ACHN (cell line): ENCODE results near the gene DDX1.

Experiments
- DNase-seq: peaks from one replicate; pipeline ENCODE4 v3.0.0-alpha.2; 2015
- in situ Hi-C: cut with HindIII; loops from 2 replicates; pipeline ENCODE4 v1.10.0; 2017; ENCODE audit warnings: low sequenced_read_pairs, low pct_ligation_motif_present, low pct_unique_long_range_greater_than_20kb

DDX1 gene

DNA sequence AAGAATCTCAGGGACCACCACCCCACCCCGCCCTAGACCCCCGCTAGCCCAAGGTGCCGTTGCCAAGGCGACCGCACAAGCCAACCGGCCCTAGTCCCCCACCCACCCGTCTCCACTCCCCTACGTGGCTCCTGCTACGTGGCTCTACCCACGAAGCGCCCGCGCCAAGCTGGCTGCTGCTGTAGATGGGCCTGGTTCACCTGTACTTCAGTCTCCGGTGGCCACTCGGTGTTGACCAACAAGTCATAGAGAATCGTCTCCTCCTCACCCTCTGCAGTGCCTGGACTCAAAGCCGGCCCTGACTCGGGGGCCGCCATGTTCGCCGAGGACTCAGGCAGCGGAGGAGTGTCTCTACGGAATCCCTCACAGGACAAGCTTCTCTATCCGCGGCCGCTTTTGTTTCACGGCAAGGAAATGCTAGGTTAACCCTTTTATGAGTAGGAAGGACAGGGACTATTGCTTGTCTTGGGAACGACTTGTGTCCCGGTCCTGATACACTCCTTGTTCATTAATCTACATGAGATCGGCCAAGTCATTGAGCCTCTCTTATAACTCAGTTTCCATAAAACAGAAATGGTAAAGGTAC, 30.6 kb upstream of the DDX1 start, which contains the start of gene NBAS:
Gene NBAS, minus strand, starts transcription at position 347 of the 586 bp plus-strand sequence. Its CDS starts 30 bp downstream, at position 317.
- in situ Hi-C loops: no loop called here
- DNase-seq: peak; percentile 92

DNA sequence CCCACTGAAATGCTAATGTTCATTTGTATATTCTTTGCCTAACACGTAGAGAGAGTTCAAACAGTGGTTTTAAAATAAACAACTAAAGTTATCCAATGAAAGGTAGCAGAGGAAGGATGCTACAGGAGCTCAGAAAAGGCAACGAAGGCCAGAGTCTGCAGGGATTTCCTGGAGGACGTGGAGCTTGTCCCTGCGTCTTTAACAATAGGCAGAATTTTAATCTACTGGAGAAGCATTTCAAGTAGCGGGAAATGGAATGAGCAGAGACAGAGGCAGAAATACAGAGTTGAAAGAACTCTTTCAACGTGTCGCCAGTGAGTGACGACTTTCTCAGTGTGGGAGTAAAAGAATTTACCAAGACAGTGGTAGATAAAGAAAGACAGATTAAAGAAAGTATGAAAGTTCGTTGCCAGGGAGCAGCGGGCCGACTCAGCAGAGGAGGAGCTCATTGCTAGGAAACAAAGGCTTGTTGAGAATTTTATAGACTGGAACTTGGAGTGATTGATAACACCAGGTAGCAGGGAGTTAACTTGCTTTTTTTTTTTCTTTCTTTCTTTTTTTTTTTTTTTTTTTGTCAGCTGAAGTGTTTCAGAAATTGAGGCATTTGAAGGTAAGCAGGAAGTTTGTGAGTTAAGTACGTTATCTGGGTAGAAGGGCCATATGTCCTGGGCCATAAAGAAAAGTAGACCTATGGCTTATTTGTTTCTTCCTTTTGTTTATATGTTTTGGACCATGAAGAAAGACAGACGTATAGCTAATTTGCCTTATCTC, 29.9 kb upstream of the DDX1 start:
- in situ Hi-C loops: no loop called here
- peak; percentile 52 for DNase-seq

DNA sequence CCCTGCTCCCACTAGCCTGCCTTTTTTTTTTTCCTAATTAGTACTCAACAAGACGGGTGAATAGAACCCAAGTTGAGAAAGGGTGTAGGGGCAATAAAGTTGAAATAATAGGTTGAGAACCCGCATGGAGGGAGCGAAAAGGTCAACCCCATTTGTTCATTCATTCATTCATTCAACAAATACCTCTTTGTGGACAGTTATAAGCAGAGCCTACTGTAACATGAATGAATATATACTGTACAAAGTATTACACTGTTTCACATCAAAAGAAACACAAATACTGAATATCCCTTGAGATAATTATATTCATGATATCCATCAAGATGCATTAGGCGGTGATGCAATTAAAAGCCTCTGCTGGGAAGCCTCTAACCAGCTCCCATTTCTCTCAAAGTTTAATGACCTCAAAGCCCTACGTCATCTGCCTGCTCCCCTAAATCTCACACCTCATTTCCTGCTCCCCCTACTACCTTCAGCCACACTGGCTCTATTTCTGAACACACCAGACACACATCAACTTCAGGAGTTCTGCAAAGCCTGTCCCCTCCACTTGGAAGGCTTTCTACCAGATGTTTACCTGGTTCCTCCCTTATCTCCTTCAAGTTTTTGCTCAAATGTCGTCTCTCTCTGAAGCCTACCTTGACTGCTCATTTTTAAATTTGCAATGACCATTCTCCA, 29.2 kb upstream of the DDX1 start:
- DNase-seq: no peak
- in situ Hi-C loops: no loop called here

DNA sequence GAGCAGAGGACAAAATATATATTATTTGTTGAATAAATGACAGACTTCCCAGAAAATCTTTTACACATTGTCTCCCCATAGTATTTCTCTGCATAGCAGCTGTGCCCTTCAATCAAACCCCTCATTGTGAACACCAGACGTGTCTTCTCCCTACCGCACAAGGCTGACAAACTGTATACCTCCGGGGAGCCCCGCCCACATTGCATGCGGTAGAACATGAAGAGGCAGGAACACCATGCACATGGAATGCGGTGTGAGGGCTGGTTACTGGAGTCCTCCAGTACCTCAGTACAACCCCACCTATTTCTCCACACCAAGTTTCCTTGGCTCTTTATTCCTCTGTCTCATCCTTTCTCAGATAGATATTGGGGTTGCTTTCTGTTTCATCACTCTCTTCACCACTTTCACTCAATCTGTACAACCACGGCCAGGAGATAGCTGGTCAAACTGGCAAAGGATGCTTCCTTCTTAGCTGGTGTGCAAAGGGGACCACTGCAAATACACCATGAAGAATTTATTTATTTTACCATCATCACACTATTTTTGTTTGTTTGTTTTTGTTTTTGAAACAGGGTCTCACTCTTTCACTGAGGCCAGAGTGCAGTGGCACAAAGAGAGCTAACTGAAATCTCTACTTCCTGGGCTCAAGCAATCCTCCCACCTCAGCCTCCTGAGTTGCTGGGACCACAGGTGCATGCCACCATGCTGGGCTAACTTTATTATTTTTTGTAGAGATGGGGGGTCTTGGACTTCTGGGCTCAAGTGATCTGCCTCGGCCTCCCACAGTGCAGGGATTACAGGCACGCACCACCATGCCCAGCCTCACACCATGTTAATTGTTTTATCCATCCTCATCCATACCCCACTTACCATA, 28.2 kb upstream of the DDX1 start:
- in situ Hi-C loops: no loop called here

DNA sequence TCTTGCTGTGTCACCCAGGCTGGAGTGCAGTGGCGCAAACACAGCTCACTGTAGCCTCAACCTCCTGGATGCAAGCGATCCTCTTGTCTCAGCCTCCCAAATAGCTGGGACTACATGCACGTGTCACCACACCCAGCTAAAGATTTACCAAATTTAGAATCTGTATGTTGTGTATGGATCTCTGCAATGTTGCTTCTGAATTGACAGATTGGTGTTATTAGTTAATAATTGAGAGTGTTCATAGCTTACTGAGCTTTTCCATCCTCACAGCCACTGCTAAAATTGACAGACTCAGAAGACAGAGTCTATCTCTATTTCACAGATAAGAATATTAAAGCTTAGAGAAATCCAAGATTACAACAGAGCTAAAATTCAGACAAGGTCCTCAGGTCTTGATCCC, 26.3 kb upstream of the DDX1 start:
- in situ Hi-C loops: no loop called here
- DNase-seq: no peak

More for the DNA sequence above, 28.2 kb upstream of the DDX1 start:
- no peak for DNase-seq

DNA sequence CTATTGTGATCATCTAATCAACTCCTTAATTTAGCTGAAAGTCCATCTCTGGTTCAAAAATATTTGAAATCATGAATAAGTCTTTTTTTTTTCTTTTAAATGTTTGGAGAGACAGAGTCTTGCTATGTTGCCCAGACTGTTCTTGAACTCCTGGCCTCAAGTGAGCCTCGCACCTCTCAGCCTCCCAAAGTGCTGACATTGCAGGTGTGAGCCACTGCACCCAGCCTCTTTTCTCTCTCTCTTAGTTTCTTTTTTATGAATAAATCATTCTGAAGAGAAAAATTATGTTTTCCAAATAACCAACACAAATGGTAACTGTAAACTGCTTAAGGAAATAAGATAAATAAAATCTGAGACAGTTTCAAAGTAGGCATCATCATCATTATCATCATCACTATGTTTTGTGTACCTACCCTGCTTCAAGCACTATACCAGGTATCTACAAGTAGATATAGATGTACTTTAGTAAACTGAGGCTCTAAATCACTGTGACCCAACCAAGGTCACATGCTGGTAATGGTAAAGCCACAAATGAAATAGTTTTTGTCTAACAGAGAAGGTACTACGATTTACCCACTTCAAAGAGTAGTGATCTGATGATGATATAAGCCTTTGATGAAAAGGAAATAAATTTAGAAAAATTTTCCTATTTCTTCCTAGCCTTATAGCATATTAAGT, 25.5 kb upstream of the DDX1 start:
- DNase-seq: no peak
- in situ Hi-C loops: no loop called here

DNA sequence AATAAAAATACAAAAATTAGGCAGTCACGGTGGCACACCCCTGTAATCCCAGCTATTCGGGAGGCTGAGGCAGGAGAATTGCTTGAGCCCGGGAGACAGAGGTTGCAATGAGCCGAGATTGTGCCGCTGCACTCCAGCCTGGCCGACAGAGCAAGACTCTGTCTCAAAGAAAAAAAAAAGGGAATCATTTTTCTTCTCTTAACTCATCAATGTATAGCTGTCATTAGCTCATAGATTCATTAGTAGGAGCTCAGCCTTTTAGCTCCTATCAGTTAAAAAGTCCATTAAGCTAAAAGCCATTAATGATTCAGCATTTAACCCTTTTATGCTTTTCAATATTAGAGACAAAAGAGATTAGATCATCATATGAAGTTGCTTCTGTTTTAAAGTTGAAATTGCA, 24.8 kb upstream of the DDX1 start:
- in situ Hi-C loops: no loop called here

DNA sequence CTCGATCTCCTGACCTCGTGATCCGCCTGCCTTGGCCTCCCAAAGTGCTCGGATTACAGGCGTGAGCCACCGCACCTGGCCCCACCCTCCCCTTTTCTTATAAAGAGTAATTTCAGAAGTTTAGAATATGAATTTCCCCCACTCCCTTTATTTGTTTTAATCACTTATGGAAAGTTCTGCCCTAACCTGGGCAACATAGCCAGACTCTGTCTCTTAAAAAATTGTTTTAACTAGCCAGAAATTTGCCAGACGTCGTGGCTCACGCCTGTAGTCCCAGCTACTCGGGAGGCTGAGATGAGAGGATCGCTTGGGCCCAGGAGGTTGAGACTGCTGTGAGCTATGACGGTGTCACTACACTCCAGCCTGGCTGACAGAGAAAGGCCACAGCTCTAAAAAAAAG, 22.8 kb upstream of the DDX1 start:
- in situ Hi-C loops: no loop called here
- no peak for DNase-seq

More for the DNA sequence above, 24.8 kb upstream of the DDX1 start:
- DNase-seq: no peak

DNA sequence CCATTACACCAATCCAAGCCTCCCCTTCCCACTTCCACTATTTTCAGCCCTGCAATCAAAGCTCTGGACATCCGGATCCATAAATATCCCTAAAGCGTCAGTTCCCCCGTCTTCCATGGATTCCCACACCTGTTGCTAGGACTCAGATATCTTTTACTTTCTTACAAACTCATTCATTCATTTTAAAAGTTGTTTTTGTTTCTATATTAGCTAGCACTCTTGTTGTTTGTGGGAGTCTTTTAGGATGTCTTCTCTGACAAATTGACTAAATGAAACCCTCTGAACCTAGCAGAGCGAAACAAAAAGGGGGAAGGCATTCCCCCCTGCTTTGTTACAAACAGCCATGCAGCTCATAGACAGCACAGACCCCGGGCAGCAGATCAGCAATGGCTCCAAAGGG, 21.6 kb upstream of the DDX1 start:
- in situ Hi-C loops: no loop called here
- no peak for DNase-seq

DNA sequence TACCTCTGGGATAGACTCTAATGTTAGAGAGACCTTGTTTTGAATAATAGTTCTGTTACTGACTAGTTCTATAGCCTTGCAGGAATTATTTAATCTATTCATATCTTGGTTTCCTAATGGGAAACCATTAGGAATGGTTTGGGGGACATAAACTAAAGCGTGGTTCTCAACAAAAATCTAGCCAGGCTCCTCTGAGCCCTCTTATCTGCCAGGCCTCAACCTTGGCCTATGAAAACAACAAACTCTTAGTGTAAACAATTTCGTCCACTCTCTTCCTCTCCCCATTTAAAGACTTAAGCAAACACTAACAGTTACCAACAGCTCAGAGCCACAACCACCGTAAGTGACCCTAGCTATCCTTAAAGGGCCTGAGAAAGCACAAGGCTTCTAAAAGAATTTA, 19.9 kb upstream of the DDX1 start:
- in situ Hi-C loops: no loop called here
- DNase-seq: no peak

DNA sequence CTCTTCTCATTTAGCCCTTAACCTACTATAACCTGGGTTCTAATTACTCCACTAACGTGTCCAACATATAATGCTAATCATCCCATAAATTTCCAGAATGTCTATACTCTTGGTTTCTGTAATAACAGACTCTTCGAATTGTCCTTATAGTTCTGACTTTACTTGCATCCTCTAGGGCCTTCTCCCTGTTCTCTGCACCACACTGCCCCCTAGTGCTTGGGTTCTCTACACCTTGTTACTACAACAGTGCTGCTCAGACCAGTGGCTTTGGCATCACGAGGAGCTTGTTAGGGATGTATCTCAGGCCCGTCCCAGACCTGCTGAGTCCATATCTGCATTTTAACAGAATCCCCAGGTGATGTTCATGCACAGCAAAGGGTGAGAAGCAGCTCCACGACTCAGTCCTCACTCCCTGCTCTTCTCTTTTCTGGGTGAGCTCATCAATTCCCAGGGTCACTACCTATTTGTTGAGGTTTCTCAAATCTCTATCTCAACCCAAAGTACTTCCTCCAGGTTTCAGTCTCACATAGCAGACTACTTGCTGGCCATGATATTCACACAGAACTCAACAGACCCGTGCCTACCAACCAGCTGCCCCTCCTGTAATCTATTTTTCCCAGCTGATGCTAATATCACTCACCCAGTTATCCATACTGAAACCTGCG, 14.5 kb upstream of the DDX1 start:
- DNase-seq: peak; percentile 87
- in situ Hi-C loops: no loop called here

DNA sequence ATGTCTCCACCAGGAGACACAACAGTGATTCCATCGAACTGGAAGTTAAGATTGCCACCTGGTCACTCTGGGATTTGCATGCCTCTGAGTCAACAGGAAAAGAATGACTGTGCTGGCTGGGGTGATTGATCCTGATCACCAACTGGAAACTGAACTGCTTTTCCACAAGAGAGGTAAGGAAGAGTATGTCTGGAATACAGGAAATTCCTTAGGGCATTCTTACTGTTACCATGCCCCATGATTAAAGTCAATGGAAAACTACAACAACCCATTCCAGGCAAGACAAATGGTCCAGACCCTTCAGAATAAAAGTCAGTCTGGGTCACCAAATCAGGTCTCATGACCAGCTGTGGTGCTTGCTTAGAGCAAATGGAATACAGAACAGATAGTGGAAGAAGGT, 12.0 kb upstream of the DDX1 start:
- in situ Hi-C loops: no loop called here
- peak; percentile 57 for DNase-seq

DNA sequence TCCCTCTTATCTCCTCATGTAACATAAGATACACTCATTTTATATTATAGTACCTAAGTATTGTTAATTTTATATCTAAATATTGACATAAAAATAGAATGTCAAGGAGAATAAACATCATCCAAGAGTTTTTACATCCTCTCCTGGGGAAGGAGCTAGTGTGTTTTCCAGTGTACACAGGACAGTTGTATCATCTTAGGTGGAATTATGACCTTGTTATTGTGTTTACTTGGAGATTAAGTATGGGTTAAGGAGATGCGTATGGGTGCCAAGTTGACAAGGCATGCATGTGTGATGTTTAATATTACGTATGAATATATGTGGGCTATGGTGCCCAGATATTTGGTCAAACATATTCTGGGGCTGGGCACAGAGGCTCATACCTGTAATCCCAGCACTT, 11.2 kb upstream of the DDX1 start:
- no peak for DNase-seq
- in situ Hi-C loops: no loop called here

DNA sequence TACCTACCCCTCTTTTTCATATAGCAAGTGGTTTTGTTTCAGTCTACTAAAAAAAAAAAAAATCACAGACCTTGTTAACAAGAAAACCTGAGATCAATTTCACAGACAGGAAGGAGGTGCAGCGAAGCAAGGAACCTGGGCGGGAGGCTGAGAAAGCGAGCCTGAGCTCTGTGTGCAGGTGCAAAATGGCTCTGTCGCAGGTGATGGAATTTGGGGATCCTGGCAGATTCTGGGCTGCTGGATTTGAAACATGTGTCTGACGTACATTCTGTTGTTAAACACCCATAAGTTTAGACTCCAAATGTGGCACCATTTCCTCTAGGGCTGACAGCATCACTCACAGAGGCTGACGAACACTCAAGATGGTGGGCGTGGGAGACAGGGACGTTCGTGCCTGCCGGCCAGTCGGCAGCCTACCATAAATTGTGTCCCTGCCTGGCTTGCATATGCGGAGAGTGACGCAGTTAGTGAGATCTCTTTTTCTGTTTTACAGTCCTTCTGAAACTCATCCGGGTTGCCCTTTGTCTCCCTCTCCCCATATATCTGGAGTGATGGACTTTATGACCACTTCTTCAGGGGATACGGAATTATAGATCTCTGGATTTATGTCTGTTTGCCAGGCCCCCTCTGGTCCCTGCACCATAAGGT, 8.8 kb upstream of the DDX1 start:
- in situ Hi-C loops: no loop called here
- no peak for DNase-seq

DNA sequence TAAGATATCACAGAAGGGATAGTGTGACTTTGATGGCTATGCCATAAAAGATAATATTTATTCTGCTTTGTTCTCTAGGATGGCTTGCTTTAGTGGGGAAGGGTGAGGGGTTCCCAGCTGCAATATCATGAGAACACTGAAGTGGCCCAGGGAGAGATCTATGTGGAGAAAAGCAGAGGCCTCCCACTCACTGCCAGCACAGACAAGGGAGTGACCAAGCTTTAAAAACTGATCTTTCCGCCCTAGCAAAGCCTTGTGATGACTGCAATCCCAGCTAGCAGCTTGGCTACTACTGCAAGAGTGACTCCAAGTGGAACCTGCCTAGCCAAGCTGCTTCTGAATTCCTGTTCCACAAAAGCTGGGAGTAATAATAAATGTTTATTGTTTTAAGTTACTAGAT, 7.8 kb upstream of the DDX1 start:
- DNase-seq: no peak
- in situ Hi-C loops: no loop called here

DNA sequence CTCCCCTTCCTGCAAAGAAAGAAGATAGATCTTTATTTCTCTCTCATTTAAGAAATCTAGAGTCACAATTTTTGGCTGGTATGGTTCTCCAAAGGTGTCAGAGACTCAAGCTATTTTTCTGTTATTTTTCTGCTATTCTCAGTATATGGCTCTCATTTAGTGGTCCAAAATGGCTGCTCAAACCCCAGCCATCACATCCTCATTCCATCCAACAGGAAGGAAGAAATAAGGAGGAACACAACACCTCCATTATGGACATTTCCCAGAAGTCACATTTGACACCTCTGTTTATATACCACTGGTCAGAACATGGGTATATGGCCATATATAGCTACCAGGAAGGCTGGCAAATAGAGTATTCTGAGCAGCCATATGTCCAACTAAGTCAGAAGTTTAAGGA, 7.4 kb upstream of the DDX1 start:
- DNase-seq: no peak
- in situ Hi-C loops: no loop called here

DNA sequence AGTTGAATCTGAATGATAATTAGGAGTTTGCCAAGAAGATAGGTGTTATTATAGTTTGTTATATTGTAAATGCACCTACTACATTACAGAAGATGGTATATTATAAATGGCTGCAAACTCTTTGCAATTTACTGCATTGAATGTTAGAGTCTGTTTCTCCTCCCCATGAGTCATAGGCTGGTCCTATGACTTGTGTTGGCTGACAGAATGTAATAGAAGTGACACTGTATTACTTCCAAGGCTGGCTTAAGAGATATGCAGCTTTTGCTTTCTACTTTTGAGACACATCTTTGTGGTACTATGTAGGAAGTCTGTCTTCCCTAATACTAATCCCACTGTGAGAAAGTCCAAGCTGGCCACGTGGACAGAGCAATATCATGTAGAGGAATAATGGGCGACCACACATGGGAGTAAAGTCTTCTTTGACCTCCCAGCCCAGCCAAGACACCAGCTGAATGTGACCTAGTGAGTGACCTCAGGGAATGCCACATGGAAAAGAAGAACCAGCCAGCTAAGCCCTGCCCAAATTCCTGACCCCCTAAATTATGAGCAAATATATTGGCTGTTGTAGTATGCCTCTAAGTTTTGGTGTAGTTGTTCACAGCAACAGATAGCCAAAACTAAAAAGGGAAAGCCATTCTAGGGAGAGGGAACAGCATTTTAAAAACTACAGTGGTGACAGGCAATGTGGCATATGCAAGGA, 6.8 kb upstream of the DDX1 start:
- no peak for DNase-seq

More for the DNA sequence above, 6.8 kb upstream of the DDX1 start:
- in situ Hi-C loops: no loop called here
